ENCODE data around the gene PXK.

- no peak for TF ChIP-seq CTCF (IDR thresholded peaks at IDR 0.05; ENCODE audit: poor library complexity)
- TF ChIP-seq EZH2 (IDR thresholded peaks at IDR 0.05; ENCODE audit: borderline replicate concordance), result no peak
- TF ChIP-seq EZH2phosphoT487 (IDR thresholded peaks at IDR 0.05; ENCODE audit: low read depth, severe bottlenecking, unreplicated experiment), result no peak
Measured at GRCh38 chr3:58469096-58469495, 136.4 kb downstream of the PXK start.

Data from hepatocyte (in vitro differentiated cells).